Esophagus squamous epithelium (tissue), 5 donors: Measurements from ENCODE around the gene KCNMA1. TPM values are rescaled to one million over a fixed set of nuclear protein-coding genes. Genes with fewer than 3 reads are reported as not detected.

Experiments
- DNase-seq: peaks from one replicate; lab custom pipeline; 2025; lab: John Stamatoyannopoulos, UW
- H3K27ac ChIP-seq, 4 donors: fragments of 200-600 bp; sonication (generic); one replicate each; pipeline ENCODE4 v1.5.1; 2016 to 2019; ENCODE audit warnings: mild to moderate bottlenecking in 1 of 4
- H3K27me3 ChIP-seq, 4 donors: fragments of 200-600 bp; sonication (generic); 1 replicate in 3 of 4; 2 replicates in 1 of 4; pipeline versions ENCODE4 v1.5.1 to v1.6.0; 2017 to 2021; ENCODE audit warnings: antibody characterized with exemption in 1 of 4
- H3K36me3 ChIP-seq, 3 donors: fragments of 200-600 bp; sonication (generic); one replicate each; pipeline ENCODE4 v1.5.1; 2016 to 2019
- H3K4me1 ChIP-seq, 3 donors: fragments of 200-600 bp; sonication (generic); one replicate each; pipeline ENCODE4 v1.5.1; 2017 to 2019
- H3K4me3 ChIP-seq, 4 donors: fragments of 200-600 bp; sonication (generic); 1 replicate in 3 of 4; 2 replicates in 1 of 4; pipeline ENCODE4 v1.5.1; 2016 to 2019; ENCODE audit warnings: mild to moderate bottlenecking in 2 of 4, moderate library complexity in 1 of 4
- H3K9me3 ChIP-seq, 3 donors: fragments of 200-600 bp; sonication (generic); one replicate each; pipeline ENCODE4 v1.5.1; 2016 to 2019
- POLR2A ChIP-seq, 4 donors: fragments of 450-650 bp; IDR thresholded peaks; one replicate each; pipeline ENCODE4 v1.6.1; 2017; ENCODE audit warnings: antibody characterized with exemption in 4 of 4, mild to moderate bottlenecking in 4 of 4, moderate library complexity in 3 of 4
- WGBS, 2 donors: methylation state at CpG; one replicate each; pipeline ENCODE4 v1.1.5; 2018; 5-methylcytosine and 5-hydroxymethylcytosine counted together
- intact Hi-C: fragments of 100-400 bp; cut with DNase I; formaldehyde crosslinking; loops from one replicate; pipeline ENCODE4 v1.15.0; 2022
- total RNA-seq, 4 donors: library from RNA; depleted of rRNA; stranded (reverse); fragments of >200 nt; gene quantifications; one replicate each; pipeline ENCODE4 v1.1.0, GENCODE V29; 2016
- TF ChIP-seq, protein P1 (sequence below), 6 experiments: fragments of 450-650 bp in 4 of 6; fragments of 200-600 bp in 2 of 6; sonication (generic) in 2 of 6; IDR thresholded peaks; one replicate each; pipeline ENCODE4 v1.5.1; 2016 to 2019; ENCODE audit warnings: antibody characterized with exemption in 6 of 6, mild to moderate bottlenecking in 4 of 6, moderate library complexity in 4 of 6
- donor health status: DM: yes; HTN: yes; CAD: no.

The KCNMA1 gene
- total RNA-seq, 4 donors from 2014 or later = 7.5 to 74.2 (median 18.0) TPM

DNA sequence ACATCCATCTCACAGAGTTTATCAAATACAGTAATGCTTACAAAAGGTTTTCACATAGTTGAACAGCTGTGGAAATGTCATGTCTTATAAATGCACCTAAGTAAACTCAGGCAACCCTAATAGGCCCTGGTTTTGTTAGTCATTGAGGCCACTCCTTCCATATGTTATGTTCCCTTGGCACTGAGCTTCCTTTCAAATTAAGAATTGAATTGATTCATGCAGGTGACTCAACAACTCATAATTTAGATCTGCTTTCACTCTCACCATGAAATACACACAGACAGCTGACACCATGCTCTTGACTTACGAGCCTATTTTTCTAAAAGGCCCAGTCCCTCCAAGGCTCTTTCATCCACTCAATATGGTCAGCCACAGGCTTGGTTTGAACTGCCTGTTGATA is 476.9 kb downstream of the KCNMA1 start:
- 25 to 50% methylated on average over 1 of the region's 1 CpG for WGBS, 2 donors
- Histone ChIP-seq H3K4me1 (peaks cover 13 to 29% (median 21%) of the 10 kb centered on the region in 3 donors), H3K27me3 (no peaks in the 10 kb centered on the region), H3K9me3 (no peaks in the 10 kb centered on the region), H3K27ac (peak overlapping the region; percentile 21 to 76 (median 64)), H3K4me3 (no peak overlapping the region), H3K36me3 (no peaks in the 10 kb centered on the region)
- DNase-seq = no peak
- TF ChIP-seq POLR2A (IDR thresholded peaks at IDR 0.05) = no peak
- TF ChIP-seq, protein P1, sequence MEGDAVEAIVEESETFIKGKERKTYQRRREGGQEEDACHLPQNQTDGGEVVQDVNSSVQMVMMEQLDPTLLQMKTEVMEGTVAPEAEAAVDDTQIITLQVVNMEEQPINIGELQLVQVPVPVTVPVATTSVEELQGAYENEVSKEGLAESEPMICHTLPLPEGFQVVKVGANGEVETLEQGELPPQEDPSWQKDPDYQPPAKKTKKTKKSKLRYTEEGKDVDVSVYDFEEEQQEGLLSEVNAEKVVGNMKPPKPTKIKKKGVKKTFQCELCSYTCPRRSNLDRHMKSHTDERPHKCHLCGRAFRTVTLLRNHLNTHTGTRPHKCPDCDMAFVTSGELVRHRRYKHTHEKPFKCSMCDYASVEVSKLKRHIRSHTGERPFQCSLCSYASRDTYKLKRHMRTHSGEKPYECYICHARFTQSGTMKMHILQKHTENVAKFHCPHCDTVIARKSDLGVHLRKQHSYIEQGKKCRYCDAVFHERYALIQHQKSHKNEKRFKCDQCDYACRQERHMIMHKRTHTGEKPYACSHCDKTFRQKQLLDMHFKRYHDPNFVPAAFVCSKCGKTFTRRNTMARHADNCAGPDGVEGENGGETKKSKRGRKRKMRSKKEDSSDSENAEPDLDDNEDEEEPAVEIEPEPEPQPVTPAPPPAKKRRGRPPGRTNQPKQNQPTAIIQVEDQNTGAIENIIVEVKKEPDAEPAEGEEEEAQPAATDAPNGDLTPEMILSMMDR (IDR thresholded peaks at IDR 0.05) = no peak
- intact Hi-C loops = no loop called here

DNA sequence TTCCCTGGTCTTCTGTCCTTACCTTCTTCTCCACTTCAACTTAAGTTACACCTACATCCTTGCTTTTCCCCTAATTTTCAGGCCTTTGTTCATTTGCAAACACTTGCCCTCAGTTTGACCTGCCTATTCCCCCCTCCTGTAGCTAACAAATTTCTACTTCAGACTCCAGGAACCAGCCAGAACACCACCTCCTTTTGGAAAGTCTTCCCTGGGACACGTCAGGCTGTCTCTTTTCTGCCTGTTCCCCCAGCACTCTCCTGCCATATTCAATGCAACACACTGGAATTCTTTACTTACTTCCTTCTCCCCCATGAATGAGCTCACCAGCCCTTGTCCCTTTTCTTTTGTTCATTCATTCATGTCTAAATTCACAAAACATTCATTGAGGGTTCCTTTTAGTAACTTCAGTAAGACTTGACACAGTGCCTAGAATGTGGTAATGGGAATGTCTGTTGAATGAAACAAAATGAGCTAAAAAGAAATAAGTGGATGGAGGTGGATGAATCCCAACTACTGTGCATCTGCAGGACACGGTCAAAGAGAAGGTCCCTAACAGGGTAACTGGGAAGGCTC is 478.0 kb downstream of the KCNMA1 start:
- intact Hi-C loops = no loop called here
- no peak for DNase-seq
- no peaks in the 10 kb centered on the region for H3K27me3 ChIP-seq
- peaks cover 10 to 21% (median 19%) of the 10 kb centered on the region in 3 donors for H3K4me1 ChIP-seq
- WGBS, 2 donors = 34 to 85% methylated on average over 2 of the region's 2 CpGs
- H3K4me3 ChIP-seq = no peak overlapping the region
- no peaks in the 10 kb centered on the region for H3K9me3 ChIP-seq
- H3K36me3 ChIP-seq = no peaks in the 10 kb centered on the region
- H3K27ac ChIP-seq = peak overlapping the region in 2 of 4 donors; percentile 24 to 65
- TF ChIP-seq, protein P1 (IDR thresholded peaks at IDR 0.05) = no peak
- no peak for TF ChIP-seq POLR2A (IDR thresholded peaks at IDR 0.05)

DNA sequence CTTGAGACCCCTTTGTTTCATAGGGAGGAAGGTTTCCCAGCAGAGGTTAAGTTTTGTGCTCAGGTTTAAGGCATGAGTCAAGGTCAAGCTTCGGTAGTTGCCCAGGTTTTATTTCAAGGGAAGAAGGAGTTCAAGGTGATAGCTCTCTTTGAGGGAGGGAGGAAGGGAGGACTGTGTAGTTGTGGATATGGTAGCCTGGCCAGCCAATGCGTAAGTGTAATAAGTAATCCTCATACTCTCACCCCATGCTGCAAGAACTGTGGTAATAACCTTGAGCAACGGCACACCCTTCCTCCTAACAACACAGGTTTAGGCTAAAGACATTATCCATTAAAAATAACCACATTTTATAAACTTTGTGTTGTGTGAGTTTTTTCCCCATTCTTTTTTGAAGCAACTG is 478.9 kb downstream of the KCNMA1 start:
- Histone ChIP-seq H3K4me3 (no peak overlapping the region), H3K36me3 (no peaks in the 10 kb centered on the region), H3K9me3 (no peaks in the 10 kb centered on the region), H3K27me3 (no peaks in the 10 kb centered on the region), H3K4me1 (peaks cover 10 to 21% (median 11%) of the 10 kb centered on the region in 3 donors), H3K27ac (no peak overlapping the region)
- no peak for TF ChIP-seq POLR2A (IDR thresholded peaks at IDR 0.05)
- TF ChIP-seq, protein P1 (IDR thresholded peaks at IDR 0.05) = no peak
- 82 to 84% methylated on average over 3 of the region's 3 CpGs for WGBS, 2 donors
- intact Hi-C loops = no loop called here
- no peak for DNase-seq

DNA sequence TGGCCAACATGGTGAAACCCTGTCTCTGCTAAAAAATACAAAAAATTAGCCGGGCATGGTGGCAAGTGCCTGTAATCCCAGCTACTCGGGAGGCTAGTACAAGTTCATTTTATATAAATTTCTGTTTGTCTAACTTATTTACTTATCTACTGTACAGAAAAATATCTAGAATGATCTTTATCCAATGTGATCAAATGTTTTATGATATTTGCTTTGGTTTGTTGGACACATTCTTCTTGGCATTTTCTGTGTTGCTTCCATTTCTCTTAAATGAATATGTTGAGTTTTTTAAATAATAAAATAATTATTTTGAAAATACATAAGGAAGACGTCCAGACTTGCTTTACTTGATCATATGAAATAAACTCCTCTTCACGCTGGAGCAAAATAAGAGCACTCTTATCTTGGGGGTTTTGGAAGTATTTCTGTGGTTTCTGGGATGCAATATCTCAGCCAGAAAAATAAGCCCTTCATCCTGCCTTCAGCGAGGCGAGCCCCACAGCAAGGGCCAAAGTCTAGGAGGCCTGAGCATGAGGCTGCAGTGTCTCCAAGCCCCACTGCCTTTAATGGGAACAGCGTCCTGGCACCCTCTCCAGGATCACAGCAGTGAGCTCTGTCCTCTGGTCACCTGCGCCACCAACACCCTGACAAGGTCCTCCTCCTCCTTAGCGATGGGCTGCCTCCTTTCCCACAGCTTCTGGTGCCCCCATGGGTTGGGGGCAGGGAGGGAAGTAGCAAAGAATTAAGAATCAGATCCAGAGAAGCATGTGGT is 480.2 kb downstream of the KCNMA1 start:
- Histone ChIP-seq H3K36me3 (no peaks in the 10 kb centered on the region), H3K27ac (no peak overlapping the region), H3K4me3 (no peak overlapping the region), H3K27me3 (no peaks in the 10 kb centered on the region), H3K4me1 (peaks cover 10 to 21% (median 11%) of the 10 kb centered on the region in 3 donors), H3K9me3 (no peaks in the 10 kb centered on the region)
- 89 to 93% methylated on average over 7 to 9 of the region's 9 CpGs for WGBS, 2 donors
- intact Hi-C loops = no loop called here
- TF ChIP-seq POLR2A (IDR thresholded peaks at IDR 0.05) = no peak
- TF ChIP-seq, protein P1 (IDR thresholded peaks at IDR 0.05) = no peak
- no peak for DNase-seq

DNA sequence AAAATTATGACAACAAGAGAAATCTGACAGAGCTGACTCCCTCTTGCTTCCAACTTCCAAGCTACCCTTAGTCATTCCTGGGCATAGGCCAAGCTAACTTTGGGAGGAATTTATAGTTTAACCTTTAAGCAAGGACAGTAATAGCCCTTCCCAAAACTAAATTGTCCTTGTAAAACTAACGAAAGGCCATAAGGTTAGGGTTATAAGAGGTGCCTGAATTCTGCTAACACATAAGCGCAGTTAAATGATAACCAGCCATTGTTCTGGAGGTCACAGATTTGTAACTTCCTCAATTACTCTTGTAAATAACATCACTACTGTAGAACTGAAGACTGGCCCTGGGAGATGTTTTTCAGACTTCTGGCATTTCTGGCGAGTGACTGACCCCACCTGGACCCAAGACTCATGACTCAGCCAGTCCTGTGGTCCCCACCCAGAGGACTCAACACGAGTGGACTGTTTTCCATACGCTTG is 481.2 kb downstream of the KCNMA1 start:
- TF ChIP-seq, protein P1 (IDR thresholded peaks at IDR 0.05) = no peak
- DNase-seq = no peak
- Histone ChIP-seq H3K4me1 (peaks cover 10 to 20% (median 11%) of the 10 kb centered on the region in 3 donors), H3K36me3 (no peaks in the 10 kb centered on the region), H3K27ac (no peak overlapping the region), H3K4me3 (no peak overlapping the region), H3K27me3 (no peaks in the 10 kb centered on the region), H3K9me3 (no peaks in the 10 kb centered on the region)
- intact Hi-C loops = no loop called here
- WGBS, 2 donors = 59 to 65% methylated on average over 5 of the region's 5 CpGs
